ENCODE results near the gene MRPS27. TPM values are rescaled to one million over a fixed set of nuclear protein-coding genes. Genes with fewer than 3 reads are reported as not detected.

MRPS27 gene
- polyA plus RNA-seq, 2 of the 4 experiments (the other 2 are of a cell fraction), result 81.0 to 141 TPM

DNA sequence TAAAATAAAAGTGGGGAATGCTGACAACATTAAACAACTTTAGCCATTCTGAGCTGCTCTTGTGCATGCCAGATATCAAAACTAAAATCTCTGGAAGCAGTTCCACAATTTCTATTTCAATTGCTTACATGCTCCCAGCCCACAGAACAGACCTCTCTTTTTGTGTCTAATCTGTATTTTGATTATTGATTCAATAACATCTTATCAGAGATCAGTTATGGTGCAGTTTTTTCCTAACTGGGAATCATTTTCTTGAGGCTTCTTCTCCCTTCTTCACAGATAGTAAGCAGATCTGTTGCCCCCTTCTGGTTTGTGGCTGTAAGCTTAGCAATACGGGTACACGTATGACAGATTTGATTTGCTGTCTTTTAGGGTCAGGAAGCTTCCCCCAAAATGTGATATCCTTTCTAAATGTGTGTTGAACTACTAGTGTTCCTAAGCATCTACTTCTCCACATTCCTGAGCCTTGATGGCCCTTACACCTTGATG is 39.4 kb downstream of the MRPS27 start:
- peak; percentile 49 to 55 for TF ChIP-seq RAD21 (conservative IDR thresholded peaks at IDR 0.05 in 1 of 2, IDR thresholded peaks at IDR 0.05 in 1 of 2)
- TF ChIP-seq, protein P1, sequence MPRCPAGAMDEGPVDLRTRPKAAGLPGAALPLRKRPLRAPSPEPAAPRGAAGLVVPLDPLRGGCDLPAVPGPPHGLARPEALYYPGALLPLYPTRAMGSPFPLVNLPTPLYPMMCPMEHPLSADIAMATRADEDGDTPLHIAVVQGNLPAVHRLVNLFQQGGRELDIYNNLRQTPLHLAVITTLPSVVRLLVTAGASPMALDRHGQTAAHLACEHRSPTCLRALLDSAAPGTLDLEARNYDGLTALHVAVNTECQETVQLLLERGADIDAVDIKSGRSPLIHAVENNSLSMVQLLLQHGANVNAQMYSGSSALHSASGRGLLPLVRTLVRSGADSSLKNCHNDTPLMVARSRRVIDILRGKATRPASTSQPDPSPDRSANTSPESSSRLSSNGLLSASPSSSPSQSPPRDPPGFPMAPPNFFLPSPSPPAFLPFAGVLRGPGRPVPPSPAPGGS (IDR thresholded peaks at IDR 0.05), result no peak
- TF ChIP-seq MAZ (IDR thresholded peaks at IDR 0.05; ENCODE audit: borderline replicate concordance, low read depth, low read length), result no peak
- no peak for TF ChIP-seq RFX5 (IDR thresholded peaks at IDR 0.05)
- TF ChIP-seq CEBPB (IDR thresholded peaks at IDR 0.05), result no peak
- TF ChIP-seq TP53 (CRISPR knock-in tag; IDR thresholded peaks at IDR 0.05), result no peak
- TF ChIP-seq, protein P2, sequence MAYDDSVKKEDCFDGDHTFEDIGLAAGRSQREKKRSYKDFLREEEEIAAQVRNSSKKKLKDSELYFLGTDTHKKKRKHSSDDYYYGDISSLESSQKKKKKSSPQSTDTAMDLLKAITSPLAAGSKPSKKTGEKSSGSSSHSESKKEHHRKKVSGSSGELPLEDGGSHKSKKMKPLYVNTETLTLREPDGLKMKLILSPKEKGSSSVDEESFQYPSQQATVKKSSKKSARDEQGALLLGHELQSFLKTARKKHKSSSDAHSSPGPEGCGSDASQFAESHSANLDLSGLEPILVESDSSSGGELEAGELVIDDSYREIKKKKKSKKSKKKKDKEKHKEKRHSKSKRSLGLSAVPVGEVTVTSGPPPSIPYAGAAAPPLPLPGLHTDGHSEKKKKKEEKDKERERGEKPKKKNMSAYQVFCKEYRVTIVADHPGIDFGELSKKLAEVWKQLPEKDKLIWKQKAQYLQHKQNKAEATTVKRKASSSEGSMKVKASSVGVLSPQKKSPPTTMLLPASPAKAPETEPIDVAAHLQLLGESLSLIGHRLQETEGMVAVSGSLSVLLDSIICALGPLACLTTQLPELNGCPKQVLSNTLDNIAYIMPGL (CRISPR knock-in tag; IDR thresholded peaks at IDR 0.05; ENCODE audit: borderline replicate concordance), result no peak
- TF ChIP-seq CHD4 (IDR thresholded peaks at IDR 0.05; ENCODE audit: borderline replicate concordance), result no peak
- TF ChIP-seq FOSL2 (IDR thresholded peaks at IDR 0.05), result no peak
- no peak for TF ChIP-seq FOSL2 (CRISPR knock-in tag; IDR thresholded peaks at IDR 0.05)
- TF ChIP-seq, protein P3, sequence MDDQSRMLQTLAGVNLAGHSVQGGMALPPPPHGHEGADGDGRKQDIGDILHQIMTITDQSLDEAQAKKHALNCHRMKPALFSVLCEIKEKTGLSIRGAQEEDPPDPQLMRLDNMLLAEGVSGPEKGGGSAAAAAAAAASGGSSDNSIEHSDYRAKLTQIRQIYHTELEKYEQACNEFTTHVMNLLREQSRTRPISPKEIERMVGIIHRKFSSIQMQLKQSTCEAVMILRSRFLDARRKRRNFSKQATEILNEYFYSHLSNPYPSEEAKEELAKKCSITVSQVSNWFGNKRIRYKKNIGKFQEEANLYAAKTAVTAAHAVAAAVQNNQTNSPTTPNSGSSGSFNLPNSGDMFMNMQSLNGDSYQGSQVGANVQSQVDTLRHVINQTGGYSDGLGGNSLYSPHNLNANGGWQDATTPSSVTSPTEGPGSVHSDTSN (IDR thresholded peaks at IDR 0.05), result no peak
- TF ChIP-seq, protein P4, sequence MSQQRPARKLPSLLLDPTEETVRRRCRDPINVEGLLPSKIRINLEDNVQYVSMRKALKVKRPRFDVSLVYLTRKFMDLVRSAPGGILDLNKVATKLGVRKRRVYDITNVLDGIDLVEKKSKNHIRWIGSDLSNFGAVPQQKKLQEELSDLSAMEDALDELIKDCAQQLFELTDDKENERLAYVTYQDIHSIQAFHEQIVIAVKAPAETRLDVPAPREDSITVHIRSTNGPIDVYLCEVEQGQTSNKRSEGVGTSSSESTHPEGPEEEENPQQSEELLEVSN (IDR thresholded peaks at IDR 0.05; ENCODE audit: borderline replicate concordance, low read depth), result no peak
- no peak for TF ChIP-seq ZC3H11A (IDR thresholded peaks at IDR 0.05)
- no peak for TF ChIP-seq EHMT2 (IDR thresholded peaks at IDR 0.05; ENCODE audit: low read depth)
- TF ChIP-seq NFE2L2 (conservative IDR thresholded peaks at IDR 0.05; ENCODE audit: low read length), result no peak
- TF ChIP-seq ZNF302 (CRISPR knock-in tag; IDR thresholded peaks at IDR 0.05), result no peak
- TF ChIP-seq, protein P5, sequence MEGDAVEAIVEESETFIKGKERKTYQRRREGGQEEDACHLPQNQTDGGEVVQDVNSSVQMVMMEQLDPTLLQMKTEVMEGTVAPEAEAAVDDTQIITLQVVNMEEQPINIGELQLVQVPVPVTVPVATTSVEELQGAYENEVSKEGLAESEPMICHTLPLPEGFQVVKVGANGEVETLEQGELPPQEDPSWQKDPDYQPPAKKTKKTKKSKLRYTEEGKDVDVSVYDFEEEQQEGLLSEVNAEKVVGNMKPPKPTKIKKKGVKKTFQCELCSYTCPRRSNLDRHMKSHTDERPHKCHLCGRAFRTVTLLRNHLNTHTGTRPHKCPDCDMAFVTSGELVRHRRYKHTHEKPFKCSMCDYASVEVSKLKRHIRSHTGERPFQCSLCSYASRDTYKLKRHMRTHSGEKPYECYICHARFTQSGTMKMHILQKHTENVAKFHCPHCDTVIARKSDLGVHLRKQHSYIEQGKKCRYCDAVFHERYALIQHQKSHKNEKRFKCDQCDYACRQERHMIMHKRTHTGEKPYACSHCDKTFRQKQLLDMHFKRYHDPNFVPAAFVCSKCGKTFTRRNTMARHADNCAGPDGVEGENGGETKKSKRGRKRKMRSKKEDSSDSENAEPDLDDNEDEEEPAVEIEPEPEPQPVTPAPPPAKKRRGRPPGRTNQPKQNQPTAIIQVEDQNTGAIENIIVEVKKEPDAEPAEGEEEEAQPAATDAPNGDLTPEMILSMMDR (IDR thresholded peaks at IDR 0.05), result peak; percentile 49
- no peak for TF ChIP-seq RNF2 (IDR thresholded peaks at IDR 0.05; ENCODE audit: borderline replicate concordance, low read depth)
- TF ChIP-seq SMC3 (IDR thresholded peaks at IDR 0.05), result peak; percentile 46; the same call in 2 of the 3 replicates
- TF ChIP-seq ZFP36 (IDR thresholded peaks at IDR 0.05; ENCODE audit: borderline replicate concordance, partially characterized antibody), result no peak
- TF ChIP-seq HOXB5 (CRISPR knock-in tag; IDR thresholded peaks at IDR 0.05), result no peak
- TF ChIP-seq, protein P6, sequence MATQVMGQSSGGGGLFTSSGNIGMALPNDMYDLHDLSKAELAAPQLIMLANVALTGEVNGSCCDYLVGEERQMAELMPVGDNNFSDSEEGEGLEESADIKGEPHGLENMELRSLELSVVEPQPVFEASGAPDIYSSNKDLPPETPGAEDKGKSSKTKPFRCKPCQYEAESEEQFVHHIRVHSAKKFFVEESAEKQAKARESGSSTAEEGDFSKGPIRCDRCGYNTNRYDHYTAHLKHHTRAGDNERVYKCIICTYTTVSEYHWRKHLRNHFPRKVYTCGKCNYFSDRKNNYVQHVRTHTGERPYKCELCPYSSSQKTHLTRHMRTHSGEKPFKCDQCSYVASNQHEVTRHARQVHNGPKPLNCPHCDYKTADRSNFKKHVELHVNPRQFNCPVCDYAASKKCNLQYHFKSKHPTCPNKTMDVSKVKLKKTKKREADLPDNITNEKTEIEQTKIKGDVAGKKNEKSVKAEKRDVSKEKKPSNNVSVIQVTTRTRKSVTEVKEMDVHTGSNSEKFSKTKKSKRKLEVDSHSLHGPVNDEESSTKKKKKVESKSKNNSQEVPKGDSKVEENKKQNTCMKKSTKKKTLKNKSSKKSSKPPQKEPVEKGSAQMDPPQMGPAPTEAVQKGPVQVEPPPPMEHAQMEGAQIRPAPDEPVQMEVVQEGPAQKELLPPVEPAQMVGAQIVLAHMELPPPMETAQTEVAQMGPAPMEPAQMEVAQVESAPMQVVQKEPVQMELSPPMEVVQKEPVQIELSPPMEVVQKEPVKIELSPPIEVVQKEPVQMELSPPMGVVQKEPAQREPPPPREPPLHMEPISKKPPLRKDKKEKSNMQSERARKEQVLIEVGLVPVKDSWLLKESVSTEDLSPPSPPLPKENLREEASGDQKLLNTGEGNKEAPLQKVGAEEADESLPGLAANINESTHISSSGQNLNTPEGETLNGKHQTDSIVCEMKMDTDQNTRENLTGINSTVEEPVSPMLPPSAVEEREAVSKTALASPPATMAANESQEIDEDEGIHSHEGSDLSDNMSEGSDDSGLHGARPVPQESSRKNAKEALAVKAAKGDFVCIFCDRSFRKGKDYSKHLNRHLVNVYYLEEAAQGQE (IDR thresholded peaks at IDR 0.05), result no peak
- TF ChIP-seq TFCP2L1 (CRISPR knock-in tag; IDR thresholded peaks at IDR 0.05), result no peak
- no peak for TF ChIP-seq CHD2 (IDR thresholded peaks at IDR 0.05; ENCODE audit: low read length, partially characterized antibody)
- TF ChIP-seq NR3C1 (IDR thresholded peaks at IDR 0.05), result no peak
- 48% methylated on average over 2 of the region's 2 CpGs for WGBS (ENCODE audit: missing lambda C conversion rate)
- ChIA-PET POLR2A (interaction anchor here (1.1 kb wide), 1 partner anchor 9 kb away, joined by 3 read pairs; no protein-coding TSS in a partner anchor), CTCF (interaction anchor here (0.6 to 3.1 kb wide), 18 partner anchors 9 to 506 kb away, joined by 3 to 11 read pairs (median 4); no protein-coding TSS in a partner anchor)
- Histone ChIP-seq H3K4me1 (peaks cover 34% of the 10 kb centered on the region), H3K4me2 (no peak overlapping the region), H3K27ac (peak overlapping the region; percentile 83; a peak in 5 of 6 replicates), H3K4me3 (no peak overlapping the region), H3K9me3 (no peaks in the 10 kb centered on the region)
- FAIRE-seq, result no peak
- ATAC-seq, result peak; percentile 90 to 91
- DNase-seq (ENCODE audit: low read depth in 1 of 2, low spot score in 1 of 2), result peak; percentile 55 to 63
